ENCODE measurements around the gene MED26. TPM values are rescaled to one million over a fixed set of nuclear protein-coding genes. Genes with fewer than 3 reads are reported as not detected.
A peak's percentile ranks its signal among the peaks of the same experiment; 100 is the strongest.

The MED26 gene
- total and polyA plus RNA-seq, 2 of the 8 experiments (the other 6 are each of a cell fraction or from before 2014, with no cell fraction given), result 5.3 to 10.7 TPM

- no peak for TF ChIP-seq CHD7 (IDR thresholded peaks at IDR 0.05; ENCODE audit: insufficient replicate concordance, low read length)
- no peak for TF ChIP-seq POU5F1 (IDR thresholded peaks at IDR 0.05; ENCODE audit: low read depth, low read length)
- TF ChIP-seq CHD2 (IDR thresholded peaks at IDR 0.05; ENCODE audit: low read length), result no peak
- TF ChIP-seq PHF8 (conservative IDR thresholded peaks at IDR 0.05; ENCODE audit: low read depth, low read length), result peak; percentile 77
- no peak for TF ChIP-seq USF2 (IDR thresholded peaks at IDR 0.05; ENCODE audit: low read length)
- TF ChIP-seq SP1 (IDR thresholded peaks at IDR 0.05; ENCODE audit: low read depth, low read length), result no peak
- no peak for TF ChIP-seq YY1 (IDR thresholded peaks at IDR 0.05; ENCODE audit: low read depth, low read length)
- no peak for TF ChIP-seq TBP (IDR thresholded peaks at IDR 0.05; ENCODE audit: low read depth, low read length)
Measured at GRCh38 chr19:16571822-16572331, 56.1 kb downstream of the MED26 start (continued).

Data from H1 (cell line).